GM21825 (cell line): Measurements from ENCODE around the gene SPRED3.
"Not testable (repeated sequence)": the region's sequence is repeated elsewhere in the genome, so short reads cannot be mapped to it uniquely, and the experiment has no call there.

Experiments
- ATAC-seq: cut with Tn5 transposase; IDR thresholded peaks from one replicate; pipeline ENCODE4 v1.9.1; 2021; ENCODE audit warnings: mild to moderate bottlenecking, moderate library complexity; ENCODE audit not compliant: unreplicated experiment

The SPRED3 gene

GRCh38 chr19:38388349-38389100, at the start of gene SPRED3:
Gene SPRED3, plus strand, starts transcription at chr19:38388697. Its CDS starts 1,606 bp downstream, at chr19:38390303.
- ATAC-seq = no peak

- not testable (repeated sequence) for ATAC-seq
These were observed 49.5 kb upstream of the SPRED3 start for GRCh38 chr19:38339011-38339410.

GRCh38 chr19:38340927-38341326, 47.6 kb upstream of the SPRED3 start:
- no peak for ATAC-seq

GRCh38 chr19:38346837-38347236, 41.7 kb upstream of the SPRED3 start:
- ATAC-seq = no peak

GRCh38 chr19:38350883-38351282, 37.6 kb upstream of the SPRED3 start:
- no peak for ATAC-seq

- no peak for ATAC-seq
These were observed 36.6 kb upstream of the SPRED3 start for GRCh38 chr19:38351865-38352395.

GRCh38 chr19:38352611-38353010, 35.9 kb upstream of the SPRED3 start:
- ATAC-seq = no peak

- no peak for ATAC-seq
These were observed 32.5 kb upstream of the SPRED3 start for GRCh38 chr19:38355728-38356725.

GRCh38 chr19:38358071-38358470, 30.4 kb upstream of the SPRED3 start:
- ATAC-seq = no peak

GRCh38 chr19:38359242-38360021, 29.1 kb upstream of the SPRED3 start:
- ATAC-seq = no peak

- ATAC-seq = no peak
These were observed 28.1 kb upstream of the SPRED3 start for GRCh38 chr19:38360351-38360750.

- no peak for ATAC-seq
These were observed 27.5 kb upstream of the SPRED3 start for GRCh38 chr19:38360839-38361631.

- no peak for ATAC-seq
These were observed 26.8 kb upstream of the SPRED3 start for GRCh38 chr19:38361633-38362075.

- no peak for ATAC-seq
These were observed 26.2 kb upstream of the SPRED3 start for GRCh38 chr19:38362076-38362945.

- ATAC-seq = not testable (repeated sequence)
These were observed 25.4 kb upstream of the SPRED3 start for GRCh38 chr19:38362946-38363688.

GRCh38 chr19:38367041-38367440, 21.5 kb upstream of the SPRED3 start:
- no peak for ATAC-seq

- no peak for ATAC-seq
These were observed 18.9 kb upstream of the SPRED3 start for GRCh38 chr19:38369584-38369983.

- ATAC-seq = no peak
These were observed 18.2 kb upstream of the SPRED3 start for GRCh38 chr19:38370299-38370698.
